ENCODE measurements around the gene KYNU.

GRCh38 chr2:142915502-142915901 is 38.0 kb downstream of the KYNU start:
- TF ChIP-seq, protein P1, sequence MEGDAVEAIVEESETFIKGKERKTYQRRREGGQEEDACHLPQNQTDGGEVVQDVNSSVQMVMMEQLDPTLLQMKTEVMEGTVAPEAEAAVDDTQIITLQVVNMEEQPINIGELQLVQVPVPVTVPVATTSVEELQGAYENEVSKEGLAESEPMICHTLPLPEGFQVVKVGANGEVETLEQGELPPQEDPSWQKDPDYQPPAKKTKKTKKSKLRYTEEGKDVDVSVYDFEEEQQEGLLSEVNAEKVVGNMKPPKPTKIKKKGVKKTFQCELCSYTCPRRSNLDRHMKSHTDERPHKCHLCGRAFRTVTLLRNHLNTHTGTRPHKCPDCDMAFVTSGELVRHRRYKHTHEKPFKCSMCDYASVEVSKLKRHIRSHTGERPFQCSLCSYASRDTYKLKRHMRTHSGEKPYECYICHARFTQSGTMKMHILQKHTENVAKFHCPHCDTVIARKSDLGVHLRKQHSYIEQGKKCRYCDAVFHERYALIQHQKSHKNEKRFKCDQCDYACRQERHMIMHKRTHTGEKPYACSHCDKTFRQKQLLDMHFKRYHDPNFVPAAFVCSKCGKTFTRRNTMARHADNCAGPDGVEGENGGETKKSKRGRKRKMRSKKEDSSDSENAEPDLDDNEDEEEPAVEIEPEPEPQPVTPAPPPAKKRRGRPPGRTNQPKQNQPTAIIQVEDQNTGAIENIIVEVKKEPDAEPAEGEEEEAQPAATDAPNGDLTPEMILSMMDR (IDR thresholded peaks at IDR 0.05): no peak
- TF ChIP-seq POLR2A (IDR thresholded peaks at IDR 0.05): no peak
